ENCODE data around the gene MAP1LC3B2. TPM values are rescaled to one million over a fixed set of nuclear protein-coding genes. Genes with fewer than 3 reads are reported as not detected.

Gene MAP1LC3B2
- total RNA-seq, 6 experiments from 2014 or later: 0.59 to 1.0 (median 0.70) TPM; not detected in 3

- intact Hi-C loops (cut with DNase I): no loop called here
- DNase-seq (no peak), ATAC-seq (peak in 1 of 4 donors; percentile 45)
- TF ChIP-seq CTCF (IDR thresholded peaks at IDR 0.05) (no peak), POLR2A (IDR thresholded peaks at IDR 0.05) (no peak)
- Histone ChIP-seq H3K36me3 (no peaks in the 10 kb centered on the region), H3K27me3 (no peaks in the 10 kb centered on the region), H3K9me3 (no peaks in the 10 kb centered on the region), H3K4me1 (no peaks in the 10 kb centered on the region), H3K27ac (no peak overlapping the region), H3K4me3 (no peak overlapping the region)
- 67% methylated on average over 10 of the region's 11 CpGs for WGBS (ENCODE audit: insufficient coverage, low coverage, low lambda C conversion rate, missing lambda C conversion rate)
Observed at GRCh38 chr12:116582610-116583009, 23.4 kb downstream of the MAP1LC3B2 start.

GRCh38 chr12:116583129-116583694 lies 24.0 kb downstream of the MAP1LC3B2 start:
- no peak for DNase-seq
- 79% methylated on average over 6 of the region's 6 CpGs for WGBS (ENCODE audit: insufficient coverage, low coverage, low lambda C conversion rate, missing lambda C conversion rate)
- H3K4me3 ChIP-seq: no peak overlapping the region
- no peak for ATAC-seq
- no peak overlapping the region for H3K27ac ChIP-seq
- TF ChIP-seq POLR2A (IDR thresholded peaks at IDR 0.05) (no peak), CTCF (IDR thresholded peaks at IDR 0.05) (no peak)
- H3K36me3 ChIP-seq: no peaks in the 10 kb centered on the region
- intact Hi-C loops (cut with DNase I): no loop called here
- no peaks in the 10 kb centered on the region for H3K4me1 ChIP-seq
- no peaks in the 10 kb centered on the region for H3K9me3 ChIP-seq
- H3K27me3 ChIP-seq: no peaks in the 10 kb centered on the region

- no peaks in the 10 kb centered on the region for H3K36me3 ChIP-seq
- no peaks in the 10 kb centered on the region for H3K27me3 ChIP-seq
- no peak for DNase-seq
- no peak for ATAC-seq
- H3K4me1 ChIP-seq: peaks cover 0 to 7% (median 3%) of the 10 kb centered on the region in 4 donors
- no peaks in the 10 kb centered on the region for H3K9me3 ChIP-seq
- TF ChIP-seq CTCF (IDR thresholded peaks at IDR 0.05) (no peak), POLR2A (IDR thresholded peaks at IDR 0.05) (no peak)
- no peak overlapping the region for H3K27ac ChIP-seq
- intact Hi-C loops (cut with DNase I): no loop called here
- WGBS (ENCODE audit: insufficient coverage, low coverage, low lambda C conversion rate, missing lambda C conversion rate): 83% methylated on average over 2 of the region's 2 CpGs
- H3K4me3 ChIP-seq: no peak overlapping the region
Observed at GRCh38 chr12:116587270-116587669, 28.1 kb downstream of the MAP1LC3B2 start.

GRCh38 chr12:116588390-116589028 lies 29.3 kb downstream of the MAP1LC3B2 start:
- no peaks in the 10 kb centered on the region for H3K36me3 ChIP-seq
- no peak for TF ChIP-seq CTCF (IDR thresholded peaks at IDR 0.05)
- TF ChIP-seq POLR2A (IDR thresholded peaks at IDR 0.05): no peak
- no peak overlapping the region for H3K27ac ChIP-seq
- no peaks in the 10 kb centered on the region for H3K27me3 ChIP-seq
- ATAC-seq (no peak), DNase-seq (no peak)
- H3K4me1 ChIP-seq: peaks cover 0 to 14% (median 4%) of the 10 kb centered on the region in 4 donors
- no peaks in the 10 kb centered on the region for H3K9me3 ChIP-seq
- WGBS (ENCODE audit: insufficient coverage, low coverage, low lambda C conversion rate, missing lambda C conversion rate): 85% methylated on average over 5 of the region's 5 CpGs
- no peak overlapping the region for H3K4me3 ChIP-seq
- intact Hi-C loops (cut with DNase I): no loop called here
